HG03135 (cell line): ENCODE data around the gene SPATA19.
"Not testable (repeated sequence)": the region's sequence is repeated elsewhere in the genome, so short reads cannot be mapped to it uniquely, and the experiment has no call there.

Experiments
- ATAC-seq: cut with Tn5 transposase; IDR thresholded peaks from one replicate; pipeline ENCODE4 v1.9.1; 2021; ENCODE audit warnings: mild to moderate bottlenecking, moderate library complexity; ENCODE audit not compliant: unreplicated experiment

Gene SPATA19, protein sequence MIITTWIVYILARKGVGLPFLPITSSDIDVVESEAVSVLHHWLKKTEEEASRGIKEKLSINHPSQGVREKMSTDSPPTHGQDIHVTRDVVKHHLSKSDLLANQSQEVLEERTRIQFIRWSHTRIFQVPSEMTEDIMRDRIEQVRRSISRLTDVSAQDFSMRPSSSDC

DNA sequence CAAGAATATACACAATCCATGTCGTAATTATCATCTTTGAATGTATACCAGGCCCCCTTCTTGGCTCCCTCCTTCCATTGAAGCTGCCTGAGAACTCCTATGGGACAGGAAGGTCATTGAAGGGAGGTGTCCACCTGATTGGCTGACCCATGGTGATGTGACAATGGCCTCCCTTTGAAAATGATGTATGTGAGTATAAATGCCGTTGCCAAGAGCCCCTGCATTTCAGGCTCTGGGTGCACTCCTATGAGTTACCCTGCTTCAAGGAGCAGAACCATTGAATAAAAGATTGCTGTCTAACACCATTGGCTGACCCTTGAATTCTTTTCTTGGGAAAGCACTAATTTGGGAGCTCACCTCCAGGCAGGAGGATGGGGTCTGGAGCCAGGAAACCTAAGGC lies at the start of gene SPATA19:
Gene SPATA19 (minus strand): TSS at position 101 of the 400 bp plus-strand sequence. CDS start 67 bp downstream, at position 34.
- ATAC-seq: no peak

DNA sequence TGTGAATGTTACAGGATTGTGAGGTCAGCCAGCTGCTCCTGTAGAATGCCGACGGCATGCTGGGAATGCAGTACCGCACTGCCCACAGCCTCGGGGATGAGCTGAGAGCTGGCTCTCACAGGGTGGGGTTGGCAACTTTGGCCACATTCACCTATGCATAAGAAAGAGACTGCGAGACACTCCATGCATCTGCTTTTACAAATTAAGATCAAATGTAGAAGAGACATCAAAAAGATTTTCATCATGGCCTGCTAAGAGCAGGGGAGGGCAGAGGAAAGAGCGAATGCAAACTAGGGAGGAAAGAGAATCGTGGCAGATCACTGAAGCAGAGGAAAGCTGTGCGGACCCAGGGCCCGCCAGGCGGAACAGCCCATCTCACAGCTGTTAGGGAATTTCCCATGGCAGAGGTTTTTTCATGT lies 49.8 kb upstream of the SPATA19 start:
- ATAC-seq: no peak

DNA sequence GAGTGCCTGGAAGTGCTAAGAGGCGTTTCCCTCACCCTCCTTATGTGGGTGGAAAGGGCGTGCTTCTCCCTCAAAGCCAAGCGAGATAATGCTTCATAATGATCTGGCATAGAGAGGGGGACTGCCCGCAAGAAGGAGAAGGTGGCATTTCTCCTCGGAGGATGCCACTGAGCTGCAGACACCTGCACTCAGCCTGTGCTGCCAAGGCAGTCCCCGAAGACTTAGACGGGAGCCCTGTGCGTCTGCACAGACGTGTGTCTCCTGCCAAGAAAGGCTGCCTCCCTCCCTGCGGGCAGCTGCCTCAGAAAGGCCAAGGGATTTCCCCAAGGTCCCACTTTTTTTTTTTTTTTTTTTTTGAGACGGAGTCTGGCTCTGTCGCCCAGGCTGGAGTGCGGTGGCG lies 48.1 kb upstream of the SPATA19 start:
- ATAC-seq: no peak

DNA sequence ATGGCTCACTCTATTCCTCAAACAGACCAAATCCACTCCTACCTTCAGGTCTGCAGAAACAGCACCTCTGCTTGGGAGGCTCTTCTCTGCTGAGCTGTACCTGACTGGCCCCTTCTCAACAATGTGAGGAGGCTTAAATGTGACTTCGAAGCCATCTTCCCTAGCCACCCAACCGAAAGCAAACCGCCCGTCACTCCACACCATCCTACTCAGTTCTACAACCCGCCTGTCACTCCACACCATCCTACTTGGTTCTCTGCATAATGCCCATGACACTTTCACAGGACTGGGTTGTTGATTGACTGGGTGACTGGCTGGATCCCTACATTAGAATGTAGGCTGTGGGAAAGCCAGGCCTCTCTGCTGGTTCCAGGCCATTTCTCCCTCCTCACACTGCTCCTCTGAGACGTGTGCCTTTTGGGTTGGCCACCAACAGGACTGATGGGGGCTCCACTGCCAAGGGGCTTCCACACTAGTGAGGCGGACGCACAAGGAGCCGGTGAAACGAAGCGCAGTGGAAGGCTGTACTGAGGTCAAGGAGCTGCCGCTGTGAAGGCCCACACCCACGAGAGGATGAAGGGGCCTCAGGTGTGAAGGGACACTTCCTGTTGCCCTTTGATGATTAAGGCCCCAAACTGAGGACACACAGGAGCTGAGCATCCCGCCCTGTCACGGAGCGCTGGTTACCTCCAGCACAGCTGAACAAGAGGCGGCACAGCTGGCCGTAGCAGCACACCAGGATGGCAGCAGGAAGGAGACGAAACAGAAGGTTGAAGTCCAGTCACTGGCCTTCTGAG lies 47.5 kb upstream of the SPATA19 start:
- no peak for ATAC-seq

DNA sequence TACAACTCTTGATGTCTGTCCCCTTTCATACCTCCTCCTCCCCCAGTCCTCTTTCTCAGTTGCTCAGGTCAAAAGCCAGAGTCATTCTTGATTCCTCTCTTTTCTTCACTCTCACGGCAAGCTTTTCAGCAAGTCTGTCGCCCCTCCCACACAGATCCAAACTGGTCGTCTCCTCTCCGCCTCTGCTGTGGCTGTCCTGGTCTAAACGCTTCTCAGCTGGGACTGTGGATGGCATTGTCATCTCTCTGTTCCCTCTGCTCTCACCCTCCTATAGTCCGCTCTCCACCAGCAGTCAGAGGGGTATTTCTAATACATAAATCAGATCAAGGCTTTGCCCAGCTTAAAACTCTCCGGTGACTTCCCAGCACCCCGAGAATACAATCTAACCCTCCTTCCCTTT lies 46.8 kb upstream of the SPATA19 start:
- ATAC-seq: no peak

DNA sequence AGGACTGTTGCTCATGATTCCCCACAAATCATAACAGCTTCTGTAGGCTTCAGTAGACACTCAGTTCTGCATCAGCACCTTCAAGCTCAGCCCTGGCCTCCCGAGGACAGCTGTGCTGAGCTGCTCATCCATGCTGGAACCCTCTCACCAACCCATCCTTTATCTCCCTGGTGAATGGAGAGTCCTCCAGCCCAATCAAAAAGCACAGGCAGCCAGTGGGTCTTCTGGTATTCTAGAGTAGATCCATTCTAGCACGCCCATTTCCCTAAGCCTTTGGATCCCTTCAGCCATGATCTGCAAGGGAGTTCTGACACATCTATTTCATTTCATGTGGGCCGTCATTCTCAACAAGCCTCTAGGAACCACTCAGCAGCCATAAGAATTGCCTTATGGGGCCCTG lies 44.6 kb upstream of the SPATA19 start:
- no peak for ATAC-seq

DNA sequence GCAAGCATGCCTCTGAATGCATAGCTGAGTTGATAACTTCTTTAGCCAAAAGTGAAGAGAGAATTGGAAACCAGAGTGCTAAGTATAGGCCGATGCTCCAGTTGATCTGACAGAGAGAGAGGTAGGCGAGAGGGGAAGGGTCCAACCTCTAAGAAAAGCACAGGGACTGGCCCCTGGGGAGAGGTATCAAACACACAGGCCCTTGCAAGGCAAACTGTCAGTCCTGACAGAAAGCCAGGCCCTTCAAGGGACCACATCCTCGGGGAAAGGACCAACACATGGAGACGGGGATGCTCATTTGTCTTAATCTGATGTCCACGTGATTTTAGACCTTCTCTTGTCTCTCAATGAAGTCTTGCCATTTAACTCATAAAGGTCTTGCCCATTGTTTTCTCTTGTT lies 43.9 kb upstream of the SPATA19 start:
- no peak for ATAC-seq

DNA sequence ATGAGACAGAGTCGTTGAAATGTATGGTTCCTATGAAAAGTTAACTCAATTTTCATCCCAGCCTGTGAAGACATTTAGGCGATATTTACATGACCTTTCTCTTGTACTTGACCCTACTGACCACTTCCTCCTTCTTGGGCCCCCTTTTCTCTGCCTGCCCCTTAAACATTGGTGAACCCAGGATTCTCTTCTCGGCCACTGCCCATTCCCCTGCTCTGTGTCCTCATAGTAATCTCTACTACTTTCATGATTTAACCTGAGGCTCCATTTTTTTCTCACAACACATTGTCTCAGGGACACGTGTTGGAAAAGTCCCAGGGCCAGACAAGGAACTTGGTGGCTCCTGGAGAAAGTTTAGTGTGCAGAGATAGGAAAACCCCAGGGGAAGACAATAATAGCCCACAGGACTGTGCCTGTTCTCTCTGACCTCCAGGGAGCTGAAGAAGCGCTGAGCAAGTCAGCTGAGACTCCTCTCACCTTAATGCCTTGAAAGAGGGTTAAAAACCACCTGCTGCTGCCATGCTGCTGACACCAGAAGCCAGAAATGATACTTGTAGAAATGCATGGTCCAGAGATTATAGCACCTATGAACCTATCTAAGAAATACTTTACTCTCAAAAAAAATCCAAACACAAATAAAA lies 42.5 kb upstream of the SPATA19 start:
- ATAC-seq: no peak

DNA sequence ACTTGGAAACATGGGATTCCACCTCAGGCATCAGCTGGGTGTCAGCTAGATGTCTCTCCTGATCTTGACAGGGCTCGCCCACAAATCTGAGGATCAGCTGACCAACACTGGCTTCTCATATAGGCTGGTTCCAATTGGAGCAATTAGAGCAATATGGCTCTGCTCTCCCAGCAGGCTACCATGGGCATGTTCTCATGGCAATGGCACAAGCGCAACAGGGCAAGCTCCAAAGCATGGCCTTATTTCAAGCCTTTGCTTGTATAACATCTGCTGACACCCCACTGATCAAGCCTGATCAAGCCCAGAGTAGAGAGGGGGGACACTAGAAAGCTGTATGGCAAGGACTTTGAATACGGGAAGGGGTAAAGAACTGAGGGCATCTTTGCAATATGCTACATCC lies 40.7 kb upstream of the SPATA19 start:
- no peak for ATAC-seq

DNA sequence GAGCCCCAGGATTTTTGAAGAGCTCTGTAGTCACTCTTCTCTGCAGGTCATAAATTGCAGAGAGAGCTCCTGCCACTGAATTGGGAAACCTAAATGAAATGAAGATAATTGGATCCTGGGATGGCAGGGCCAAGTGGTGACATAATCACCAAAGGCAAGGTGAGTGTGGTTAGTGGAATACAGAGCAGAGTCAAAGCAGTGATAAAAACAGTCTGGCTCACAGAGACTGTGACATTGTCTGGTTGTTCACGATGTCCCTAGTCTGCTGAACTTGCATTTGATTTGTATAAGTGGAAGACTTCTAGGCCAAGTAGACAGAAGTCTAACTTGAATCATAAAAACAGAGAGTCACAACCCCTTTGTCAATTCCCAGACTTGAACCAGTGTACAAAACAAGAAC lies 26.8 kb upstream of the SPATA19 start:
- ATAC-seq: no peak

DNA sequence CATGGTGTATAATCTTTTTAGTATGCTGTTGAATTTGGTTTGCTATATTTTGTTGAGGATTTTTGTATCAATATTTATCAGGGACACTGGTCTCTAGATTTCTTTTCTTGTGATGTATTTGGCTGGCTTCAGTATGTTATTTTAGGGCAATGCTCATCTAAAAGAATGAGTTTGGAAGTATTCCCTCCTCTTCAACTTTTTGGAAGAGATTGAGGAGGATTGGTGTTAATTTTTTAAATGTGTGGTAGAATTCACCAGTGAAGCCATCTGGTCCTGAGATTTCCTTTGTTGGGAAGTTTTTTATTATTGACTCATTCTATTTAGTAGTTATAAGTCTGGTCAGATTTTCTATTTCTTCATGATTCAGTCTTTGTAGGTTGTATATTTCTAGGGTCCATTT lies 22.1 kb upstream of the SPATA19 start:
- no peak for ATAC-seq

DNA sequence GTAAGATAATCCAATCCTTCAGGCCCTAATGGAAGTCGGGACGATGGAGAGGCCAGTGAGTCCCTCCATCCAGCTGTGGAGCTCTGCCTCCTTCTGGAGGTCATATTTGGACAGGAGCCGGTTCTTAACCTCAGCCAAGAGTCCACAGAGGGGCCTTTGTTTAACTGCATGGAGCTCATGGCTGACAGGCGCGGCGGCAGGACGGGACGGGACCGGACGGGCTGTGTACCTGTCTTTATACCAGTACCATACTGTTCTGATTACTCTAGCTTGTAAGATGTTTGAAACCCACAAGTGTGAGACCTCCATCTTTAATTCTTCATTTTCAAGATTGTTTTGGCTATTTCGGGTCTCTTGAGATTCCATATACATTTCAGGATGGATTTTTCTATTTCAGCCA lies 20.2 kb upstream of the SPATA19 start:
- ATAC-seq: no peak

DNA sequence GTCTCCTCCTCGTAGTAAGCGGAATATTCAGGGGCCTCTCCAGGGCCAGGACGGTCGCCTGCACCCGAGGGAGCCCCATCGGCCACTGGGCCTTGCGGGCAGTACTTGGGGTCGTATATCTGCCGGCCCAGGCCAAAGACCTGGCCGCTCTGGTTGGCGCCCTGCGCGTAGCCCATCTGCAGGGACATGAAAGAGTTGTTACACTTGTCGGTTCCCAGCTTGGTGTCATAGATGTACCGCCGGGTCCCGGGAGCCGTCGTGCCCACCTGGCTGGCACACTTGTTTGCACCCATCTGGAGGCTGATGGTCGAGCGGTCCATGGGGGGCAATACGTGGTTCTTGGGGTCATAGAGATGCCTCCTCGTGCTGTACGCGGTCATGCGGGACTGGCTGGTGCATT lies 19.4 kb upstream of the SPATA19 start:
- no peak for ATAC-seq

DNA sequence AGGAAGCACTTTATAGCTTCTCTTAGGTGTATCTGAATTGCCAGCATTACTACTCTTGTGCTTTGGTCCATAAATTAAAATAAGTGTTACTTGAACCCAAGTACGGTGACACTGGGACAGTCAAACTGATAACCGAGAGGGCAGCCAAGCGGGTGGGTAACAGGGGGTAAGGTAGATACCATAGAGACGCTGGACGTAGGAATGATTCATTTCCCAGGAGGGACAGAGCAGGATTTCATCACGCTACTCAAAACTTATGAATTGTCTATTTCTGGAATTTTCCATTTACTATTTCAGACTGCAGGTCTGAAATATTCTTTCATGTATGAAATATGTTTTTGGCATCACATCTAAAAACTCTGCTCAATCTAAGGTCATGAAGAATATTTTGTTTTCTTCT lies 14.8 kb upstream of the SPATA19 start:
- ATAC-seq: no peak

DNA sequence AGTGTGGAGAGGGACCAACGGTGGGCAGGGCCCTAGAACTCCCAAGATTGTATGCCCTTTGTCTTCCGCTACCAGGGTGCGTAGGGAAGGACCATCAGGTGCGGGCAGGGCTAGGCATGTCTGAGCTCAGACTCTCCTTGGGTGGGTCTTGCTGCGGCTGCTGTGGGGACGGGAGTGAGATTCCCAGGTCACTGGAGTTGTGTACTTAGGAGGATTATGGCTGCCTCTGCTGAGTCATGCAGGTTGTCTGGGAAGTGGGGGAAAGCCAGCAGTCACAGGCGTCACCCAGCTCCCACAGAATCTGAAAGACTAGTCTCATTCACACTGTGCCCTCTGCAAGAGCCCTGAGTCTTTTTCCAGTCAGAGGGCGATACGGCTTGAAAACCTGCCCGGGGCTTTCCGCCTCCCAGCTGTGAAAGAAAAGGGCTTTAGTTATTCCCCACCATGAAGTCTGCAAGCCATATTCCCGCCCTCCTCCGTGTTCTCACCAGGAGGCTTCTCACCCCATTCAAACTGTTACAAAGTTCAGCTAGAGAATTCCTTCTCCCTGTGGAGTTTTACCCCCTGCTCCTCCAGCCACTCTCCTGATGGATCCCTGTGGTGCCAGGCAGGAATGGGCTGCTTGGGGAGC lies 9.1 kb upstream of the SPATA19 start:
- ATAC-seq: not testable (repeated sequence)

DNA sequence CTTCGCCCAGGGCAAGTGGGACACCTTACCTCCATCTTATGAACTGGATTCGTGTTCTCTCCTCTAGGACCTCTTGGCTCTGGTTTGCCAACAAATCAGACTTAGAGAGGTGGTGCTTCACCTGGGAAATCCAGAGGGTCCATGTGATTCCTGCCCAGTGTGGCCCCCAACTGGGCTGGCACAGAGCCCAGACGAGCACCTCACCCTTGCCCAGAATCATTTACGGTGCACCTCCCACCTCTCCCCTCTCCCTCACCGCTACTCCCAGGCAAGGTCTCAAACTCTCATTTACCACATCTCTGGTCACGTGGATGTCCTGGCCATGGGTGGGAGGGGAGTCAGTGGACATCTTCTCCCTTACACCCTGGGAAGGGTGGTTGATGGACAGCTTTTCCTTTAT lies 1.1 kb downstream of the SPATA19 start:
- no peak for ATAC-seq

DNA sequence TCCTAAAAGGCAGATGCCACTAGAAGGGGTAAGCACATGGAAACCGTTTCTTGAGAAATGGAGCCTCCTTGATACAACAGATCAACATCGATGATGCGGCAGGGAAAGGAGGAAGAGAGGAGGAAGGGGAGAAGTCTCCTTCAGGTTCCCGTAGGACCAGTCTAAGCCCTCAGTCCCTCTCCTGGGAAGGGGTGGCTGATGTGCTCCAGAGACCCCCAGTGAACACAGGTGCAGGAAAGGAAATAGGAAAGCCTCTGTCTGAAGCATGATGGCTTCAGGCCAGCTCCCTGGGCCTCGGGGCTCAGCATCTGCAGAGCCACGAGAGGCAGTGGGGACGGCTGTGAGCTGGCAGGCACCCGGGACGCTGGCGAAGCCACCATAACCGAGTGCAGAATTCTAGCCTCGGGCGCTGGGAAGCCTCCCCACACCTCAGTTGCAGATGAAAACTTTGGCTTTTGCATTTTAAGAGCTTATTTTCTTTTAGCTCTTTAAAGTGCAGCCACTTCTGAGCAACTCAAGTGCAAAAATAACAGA lies 1.8 kb downstream of the SPATA19 start:
- ATAC-seq: no peak

DNA sequence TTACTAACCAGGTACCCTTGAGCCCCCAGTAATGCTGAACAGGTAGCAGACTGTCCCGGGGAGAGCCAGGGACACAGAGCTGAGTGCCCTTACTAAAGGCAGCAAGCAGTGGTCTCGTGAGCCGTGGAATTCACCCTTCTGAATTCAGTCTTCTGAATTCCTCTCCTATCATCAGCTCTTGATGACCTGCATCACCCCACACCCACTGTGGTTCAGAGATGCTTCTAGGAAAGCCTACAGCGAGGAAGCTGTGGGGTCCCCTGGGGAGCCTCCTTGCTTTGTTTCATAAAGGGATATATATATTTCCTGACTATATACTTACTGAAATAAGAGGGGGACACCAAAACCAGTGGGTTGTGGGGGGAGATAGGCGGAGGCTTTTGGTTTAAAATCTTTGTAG lies 2.6 kb downstream of the SPATA19 start:
- ATAC-seq: no peak

DNA sequence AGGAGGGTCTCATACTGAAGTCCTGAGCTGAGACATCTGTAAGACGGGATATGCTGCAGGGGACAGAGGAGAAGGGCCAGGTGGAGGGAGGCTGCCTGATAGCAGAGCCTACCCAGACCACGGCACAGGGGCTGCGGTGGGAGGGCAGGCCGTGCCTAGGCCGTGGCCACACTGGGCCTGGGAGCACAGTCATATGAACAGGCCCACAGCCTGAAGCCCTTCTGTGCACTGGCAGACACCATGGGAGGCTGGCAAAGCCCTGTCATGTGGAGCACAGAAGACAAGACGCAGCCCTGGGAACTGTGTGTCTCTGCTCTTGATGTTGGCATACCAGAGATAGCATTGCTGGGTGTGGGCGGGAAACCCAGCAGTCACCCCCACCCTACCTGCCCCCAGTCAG lies 3.3 kb downstream of the SPATA19 start:
- ATAC-seq: no peak

DNA sequence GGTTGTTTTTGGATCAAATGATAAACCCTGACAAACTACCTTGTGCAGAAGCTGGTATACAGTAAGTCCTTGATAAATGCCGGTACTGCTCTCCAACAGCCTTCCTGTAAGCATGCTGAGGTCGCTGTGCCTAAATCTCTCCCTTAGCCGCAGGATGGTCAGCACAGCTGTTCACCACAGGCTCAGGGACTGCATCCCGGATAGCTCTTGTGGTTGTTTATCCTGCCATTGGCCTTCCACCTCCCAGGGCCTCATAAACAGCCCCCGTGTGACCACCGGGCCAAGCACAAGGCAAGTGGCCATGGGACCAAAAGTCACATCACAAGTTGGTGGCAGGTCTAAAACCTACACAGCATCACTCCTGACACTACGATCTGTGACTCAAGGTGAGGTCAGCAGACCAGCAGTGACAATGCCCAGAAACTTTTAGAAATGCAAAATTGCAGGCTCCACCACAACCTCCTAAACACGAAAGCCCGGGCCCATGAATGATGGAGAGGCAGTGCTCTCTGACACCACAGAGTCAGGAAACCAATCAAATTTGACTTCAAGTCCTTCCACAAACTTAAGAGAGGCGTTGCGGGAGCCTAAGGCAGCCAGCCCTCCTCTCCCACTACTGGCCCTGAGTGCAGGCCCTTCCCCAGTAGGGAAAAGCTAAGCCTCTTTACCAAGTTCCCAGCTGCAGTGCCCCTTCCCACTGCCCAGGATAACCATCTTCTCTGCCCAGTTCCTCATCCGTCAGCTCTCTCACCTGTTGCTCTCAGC lies 3.9 kb downstream of the SPATA19 start:
- ATAC-seq: no peak

DNA sequence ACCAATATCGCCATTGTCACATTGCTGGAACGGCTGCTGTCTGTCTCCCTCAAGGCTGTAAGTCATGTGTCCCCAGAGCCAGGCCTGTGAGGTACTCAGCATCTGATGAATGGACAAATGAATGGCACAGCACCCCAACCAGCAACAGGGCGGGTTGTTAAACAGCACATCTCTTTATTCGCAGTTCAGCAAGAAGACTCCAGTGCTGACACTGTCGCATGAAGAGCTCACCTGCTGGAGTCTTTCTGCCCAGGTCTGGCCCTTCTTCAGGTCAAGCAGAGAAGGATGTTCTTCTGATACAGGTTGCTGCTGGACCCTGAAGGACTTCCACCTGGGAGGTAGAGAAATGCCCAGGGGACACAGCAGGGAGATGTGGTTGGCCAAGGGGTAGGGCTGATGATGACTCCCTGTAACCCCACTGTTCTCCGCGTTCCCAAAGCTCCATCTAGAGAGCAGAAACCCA lies 4.8 kb downstream of the SPATA19 start:
- no peak for ATAC-seq
